ENCODE data around the gene KLHL10. TPM values are rescaled to one million over a fixed set of nuclear protein-coding genes. Genes with fewer than 3 reads are reported as not detected.

Gene KLHL10
- total RNA-seq, 1 donor from 2014 or later: 0.50 TPM

DNA sequence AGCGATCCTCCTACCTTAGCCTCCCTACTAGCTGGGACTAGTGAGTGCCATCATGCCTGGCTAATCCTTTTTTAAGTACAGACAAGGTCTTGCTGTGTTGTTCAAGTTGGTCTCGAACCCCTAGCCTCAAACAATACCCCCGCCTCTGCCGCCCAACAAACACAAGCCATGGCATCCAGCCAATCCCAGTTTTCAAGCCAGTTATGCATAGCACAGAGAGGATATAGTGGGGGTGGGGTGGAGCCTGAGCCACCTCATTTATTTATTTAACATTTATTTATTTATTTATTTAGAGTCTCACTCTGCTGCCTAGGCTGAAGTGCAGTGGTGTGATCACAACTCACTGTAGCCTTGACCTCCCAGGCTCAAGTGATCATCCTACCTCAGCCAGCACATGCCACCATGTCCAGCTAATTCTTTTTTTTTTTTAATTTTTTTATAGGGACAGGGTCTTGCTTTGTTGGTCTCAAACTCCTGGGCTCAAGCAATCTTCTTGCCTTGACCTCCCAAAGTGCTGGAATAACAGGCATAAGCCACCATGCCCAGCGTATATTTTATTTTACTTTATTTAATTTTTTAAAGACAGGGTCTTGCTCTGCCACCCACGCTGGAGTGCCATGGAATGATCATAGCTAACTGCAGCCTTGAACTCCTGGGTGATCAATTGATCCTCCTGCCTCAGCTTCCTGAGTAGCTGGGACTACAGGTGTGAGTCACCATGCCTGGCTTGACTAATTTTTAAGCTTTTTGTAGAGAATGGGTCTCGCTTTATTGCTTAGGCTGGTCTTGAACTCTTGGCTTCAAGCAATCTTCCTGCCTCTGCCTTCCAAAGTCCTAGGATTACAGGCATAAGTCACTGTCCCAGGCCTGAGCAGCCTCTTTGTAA lies 53.8 kb downstream of the KLHL10 start:
- TF ChIP-seq CTCF (IDR thresholded peaks at IDR 0.05): no peak
- Histone ChIP-seq H3K4me1 (no peaks in the 10 kb centered on the region), H3K27ac (no peak overlapping the region), H3K9me3 (no peaks in the 10 kb centered on the region), H3K27me3 (ENCODE audit: low read depth) (no peaks in the 10 kb centered on the region), H3K36me3 (peaks cover 96% of the 10 kb centered on the region), H3K4me3 (no peak overlapping the region)
- ATAC-seq (no peak), DNase-seq (no peak)
- intact Hi-C loops (cut with DNase I): no loop called here

GRCh38 chr17:41892021-41892376 lies 54.4 kb downstream of the KLHL10 start:
- intact Hi-C loops (cut with DNase I): no loop called here
- TF ChIP-seq CTCF (IDR thresholded peaks at IDR 0.05): no peak
- no peaks in the 10 kb centered on the region for H3K9me3 ChIP-seq
- H3K4me1 ChIP-seq: no peaks in the 10 kb centered on the region
- no peak overlapping the region for H3K27ac ChIP-seq
- H3K4me3 ChIP-seq: no peak overlapping the region
- DNase-seq (no peak), ATAC-seq (no peak)
- no peaks in the 10 kb centered on the region for H3K27me3 ChIP-seq (ENCODE audit: low read depth)
- peaks cover 96% of the 10 kb centered on the region for H3K36me3 ChIP-seq

- Histone ChIP-seq H3K4me1 (no peaks in the 10 kb centered on the region), H3K27me3 (ENCODE audit: low read depth) (no peaks in the 10 kb centered on the region), H3K9me3 (no peaks in the 10 kb centered on the region), H3K4me3 (no peak overlapping the region), H3K27ac (no peak overlapping the region), H3K36me3 (peaks cover 96% of the 10 kb centered on the region)
- no peak for ATAC-seq
- no peak for TF ChIP-seq CTCF (IDR thresholded peaks at IDR 0.05)
- intact Hi-C loops (cut with DNase I): no loop called here
- DNase-seq: no peak
These were observed 55.8 kb downstream of the KLHL10 start for GRCh38 chr17:41893384-41893783.

- H3K27ac ChIP-seq: no peak overlapping the region
- no peaks in the 10 kb centered on the region for H3K9me3 ChIP-seq
- H3K4me3 ChIP-seq: no peak overlapping the region
- no peak for DNase-seq
- intact Hi-C loops (cut with DNase I): no loop called here
- no peak for TF ChIP-seq CTCF (IDR thresholded peaks at IDR 0.05)
- H3K4me1 ChIP-seq: no peaks in the 10 kb centered on the region
- ATAC-seq: peak; percentile 24 to 40
- H3K27me3 ChIP-seq (ENCODE audit: low read depth): no peaks in the 10 kb centered on the region
- H3K36me3 ChIP-seq: peaks cover 97% of the 10 kb centered on the region
These were observed 57.2 kb downstream of the KLHL10 start for GRCh38 chr17:41894791-41895331.

- Histone ChIP-seq H3K36me3 (peaks cover 97% of the 10 kb centered on the region), H3K27me3 (ENCODE audit: low read depth) (no peaks in the 10 kb centered on the region), H3K9me3 (no peaks in the 10 kb centered on the region), H3K4me1 (no peaks in the 10 kb centered on the region), H3K27ac (no peak overlapping the region), H3K4me3 (no peak overlapping the region)
- no peak for DNase-seq
- no peak for TF ChIP-seq CTCF (IDR thresholded peaks at IDR 0.05)
- intact Hi-C loops (cut with DNase I): no loop called here
- peak; percentile 13 to 43 for ATAC-seq
These were observed 58.0 kb downstream of the KLHL10 start for GRCh38 chr17:41895617-41896016.
